ENCODE data around the gene EXOSC5.

Gene EXOSC5

DNA sequence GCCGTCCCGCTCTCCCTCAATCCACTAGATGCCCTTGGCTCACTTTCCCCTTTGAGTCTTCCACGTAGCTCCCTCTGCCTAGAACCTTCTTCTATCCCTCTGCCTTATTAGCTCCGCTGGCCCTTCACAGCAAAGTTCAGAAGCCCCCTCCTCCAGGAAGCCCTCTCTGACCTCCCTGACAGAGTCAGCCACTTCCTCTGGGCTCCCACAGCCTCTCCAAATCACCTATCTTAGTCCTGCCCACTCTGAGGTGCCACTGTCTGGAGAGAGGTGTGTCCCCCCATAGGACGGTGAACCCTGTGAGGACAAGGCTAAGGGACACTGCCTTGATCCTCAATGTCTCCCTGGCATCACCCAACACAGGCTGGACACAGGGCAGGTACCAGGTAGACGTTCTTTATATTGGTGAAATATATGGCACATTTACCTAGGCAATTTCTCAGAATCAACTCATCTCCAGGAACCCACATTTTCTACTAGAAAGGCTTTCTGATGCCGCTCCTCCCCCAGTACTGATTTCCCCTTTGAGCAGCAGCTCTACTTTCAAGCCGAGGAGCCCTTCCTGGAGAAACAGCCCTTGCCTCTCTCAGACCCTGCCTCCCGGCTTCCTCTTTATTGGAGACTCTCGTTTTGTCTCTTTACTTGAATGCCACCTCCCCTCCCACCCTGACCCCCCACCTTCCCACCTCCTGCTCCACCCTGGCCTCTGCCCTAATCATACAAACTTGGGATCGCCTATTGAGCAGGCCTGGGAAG is 40.0 kb downstream of the EXOSC5 start:
- Histone ChIP-seq H2AFZ (ENCODE audit: low read depth, low read length, severe bottlenecking) (no peak overlapping the region), H4K20me1 (ENCODE audit: low read depth, low read length) (no peaks in the 10 kb centered on the region), H3K79me2 (ENCODE audit: insufficient read depth, low read length) (peaks cover 11% of the 10 kb centered on the region), H3K4me2 (ENCODE audit: low read depth, low read length, poor library complexity, severe bottlenecking) (no peak overlapping the region), H3K27me3 (ENCODE audit: low read length) (no peaks in the 10 kb centered on the region), H3K9me3 (ENCODE audit: insufficient read depth, low read length) (no peaks in the 10 kb centered on the region), H3F3A (ENCODE audit: insufficient read depth) (0 out of 2 replicates have a peak, but pooled peaks cover 4% of the 10 kb centered on the region), H3K9ac (ENCODE audit: low read length) (no peak overlapping the region), H3K9me2 (replicated peaks; ENCODE audit: insufficient read depth, low read length) (no peaks in the 10 kb centered on the region), H3K36me3 (ENCODE audit: low read length) (no peaks in the 10 kb centered on the region), H3K27ac (ENCODE audit: low read depth, low read length) (no peak overlapping the region), H3K4me3 (ENCODE audit: insufficient read depth, low read length, poor library complexity, severe bottlenecking) (no peak overlapping the region)
- TF ChIP-seq, protein P1, sequence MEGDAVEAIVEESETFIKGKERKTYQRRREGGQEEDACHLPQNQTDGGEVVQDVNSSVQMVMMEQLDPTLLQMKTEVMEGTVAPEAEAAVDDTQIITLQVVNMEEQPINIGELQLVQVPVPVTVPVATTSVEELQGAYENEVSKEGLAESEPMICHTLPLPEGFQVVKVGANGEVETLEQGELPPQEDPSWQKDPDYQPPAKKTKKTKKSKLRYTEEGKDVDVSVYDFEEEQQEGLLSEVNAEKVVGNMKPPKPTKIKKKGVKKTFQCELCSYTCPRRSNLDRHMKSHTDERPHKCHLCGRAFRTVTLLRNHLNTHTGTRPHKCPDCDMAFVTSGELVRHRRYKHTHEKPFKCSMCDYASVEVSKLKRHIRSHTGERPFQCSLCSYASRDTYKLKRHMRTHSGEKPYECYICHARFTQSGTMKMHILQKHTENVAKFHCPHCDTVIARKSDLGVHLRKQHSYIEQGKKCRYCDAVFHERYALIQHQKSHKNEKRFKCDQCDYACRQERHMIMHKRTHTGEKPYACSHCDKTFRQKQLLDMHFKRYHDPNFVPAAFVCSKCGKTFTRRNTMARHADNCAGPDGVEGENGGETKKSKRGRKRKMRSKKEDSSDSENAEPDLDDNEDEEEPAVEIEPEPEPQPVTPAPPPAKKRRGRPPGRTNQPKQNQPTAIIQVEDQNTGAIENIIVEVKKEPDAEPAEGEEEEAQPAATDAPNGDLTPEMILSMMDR (IDR thresholded peaks at IDR 0.05; ENCODE audit: insufficient read depth, low read length, poor library complexity, severe bottlenecking), result no peak
- TF ChIP-seq EZH2phosphoT487 (conservative IDR thresholded peaks at IDR 0.05; ENCODE audit: low read length), result no peak

GRCh38 chr19:41355802-41356201 is 41.4 kb downstream of the EXOSC5 start:
- Histone ChIP-seq H4K20me1 (ENCODE audit: low read depth, low read length) (peaks cover under 1% of the 10 kb centered on the region; the same call in 1 of the 2 replicates), H3K27ac (ENCODE audit: low read depth, low read length) (no peak overlapping the region), H3F3A (ENCODE audit: insufficient read depth) (peaks cover 4% of the 10 kb centered on the region; the same call in 1 of the 2 replicates), H2AFZ (ENCODE audit: low read depth, low read length, severe bottlenecking) (no peak overlapping the region), H3K79me2 (ENCODE audit: insufficient read depth, low read length) (peaks cover 25% of the 10 kb centered on the region), H3K4me2 (ENCODE audit: low read depth, low read length, poor library complexity, severe bottlenecking) (no peak overlapping the region), H3K9ac (ENCODE audit: low read length) (no peak overlapping the region), H3K9me2 (replicated peaks; ENCODE audit: insufficient read depth, low read length) (no peaks in the 10 kb centered on the region), H3K36me3 (ENCODE audit: low read length) (no peaks in the 10 kb centered on the region), H3K4me3 (ENCODE audit: insufficient read depth, low read length, poor library complexity, severe bottlenecking) (no peak overlapping the region), H3K9me3 (ENCODE audit: insufficient read depth, low read length) (no peaks in the 10 kb centered on the region), H3K27me3 (ENCODE audit: low read length) (no peaks in the 10 kb centered on the region)
- TF ChIP-seq, protein P1 (IDR thresholded peaks at IDR 0.05; ENCODE audit: insufficient read depth, low read length, poor library complexity, severe bottlenecking), result no peak
- no peak for TF ChIP-seq EZH2phosphoT487 (conservative IDR thresholded peaks at IDR 0.05; ENCODE audit: low read length)

DNA sequence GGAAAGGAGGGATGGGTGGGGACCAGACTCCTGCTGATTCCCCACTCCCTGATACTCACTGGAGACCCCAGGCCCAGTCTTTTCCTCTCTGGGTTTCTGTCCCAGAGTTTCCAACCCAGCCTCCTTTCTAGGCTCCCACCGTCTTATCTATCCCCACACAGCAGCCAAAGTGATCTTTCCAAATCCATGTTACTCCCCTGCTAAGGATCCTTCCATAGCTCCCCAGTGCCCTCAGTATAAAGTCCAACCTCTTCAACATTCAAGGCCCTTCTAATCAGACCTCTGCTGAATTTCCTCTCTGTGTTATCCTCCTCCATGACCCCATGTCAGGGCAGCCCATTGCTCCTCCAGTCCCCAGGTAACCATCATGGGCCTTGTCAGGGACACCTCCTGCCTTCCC is 42.1 kb downstream of the EXOSC5 start:
- H3K79me2 ChIP-seq (ENCODE audit: insufficient read depth, low read length), result peaks cover 32% of the 10 kb centered on the region
- H3F3A ChIP-seq (ENCODE audit: insufficient read depth), result peaks cover 4% of the 10 kb centered on the region; the same call in 1 of the 2 replicates
- no peak overlapping the region for H3K9ac ChIP-seq (ENCODE audit: low read length)
- no peaks in the 10 kb centered on the region for H3K9me2 ChIP-seq (replicated peaks; ENCODE audit: insufficient read depth, low read length)
- no peaks in the 10 kb centered on the region for H3K27me3 ChIP-seq (ENCODE audit: low read length)
- no peak overlapping the region for H3K27ac ChIP-seq (ENCODE audit: low read depth, low read length)
- H4K20me1 ChIP-seq (ENCODE audit: low read depth, low read length), result peaks cover 4% of the 10 kb centered on the region; the same call in 1 of the 2 replicates
- no peaks in the 10 kb centered on the region for H3K9me3 ChIP-seq (ENCODE audit: insufficient read depth, low read length)
- no peak overlapping the region for H3K4me3 ChIP-seq (ENCODE audit: insufficient read depth, low read length, poor library complexity, severe bottlenecking)
- no peaks in the 10 kb centered on the region for H3K36me3 ChIP-seq (ENCODE audit: low read length)
- no peak overlapping the region for H2AFZ ChIP-seq (ENCODE audit: low read depth, low read length, severe bottlenecking)
- no peak overlapping the region for H3K4me2 ChIP-seq (ENCODE audit: low read depth, low read length, poor library complexity, severe bottlenecking)
- no peak for TF ChIP-seq EZH2phosphoT487 (conservative IDR thresholded peaks at IDR 0.05; ENCODE audit: low read length)
- TF ChIP-seq, protein P1 (IDR thresholded peaks at IDR 0.05; ENCODE audit: insufficient read depth, low read length, poor library complexity, severe bottlenecking), result no peak

All from SU-DHL-6 (cell line).